ENCODE data around the gene ZCCHC14.

Gene ZCCHC14

DNA sequence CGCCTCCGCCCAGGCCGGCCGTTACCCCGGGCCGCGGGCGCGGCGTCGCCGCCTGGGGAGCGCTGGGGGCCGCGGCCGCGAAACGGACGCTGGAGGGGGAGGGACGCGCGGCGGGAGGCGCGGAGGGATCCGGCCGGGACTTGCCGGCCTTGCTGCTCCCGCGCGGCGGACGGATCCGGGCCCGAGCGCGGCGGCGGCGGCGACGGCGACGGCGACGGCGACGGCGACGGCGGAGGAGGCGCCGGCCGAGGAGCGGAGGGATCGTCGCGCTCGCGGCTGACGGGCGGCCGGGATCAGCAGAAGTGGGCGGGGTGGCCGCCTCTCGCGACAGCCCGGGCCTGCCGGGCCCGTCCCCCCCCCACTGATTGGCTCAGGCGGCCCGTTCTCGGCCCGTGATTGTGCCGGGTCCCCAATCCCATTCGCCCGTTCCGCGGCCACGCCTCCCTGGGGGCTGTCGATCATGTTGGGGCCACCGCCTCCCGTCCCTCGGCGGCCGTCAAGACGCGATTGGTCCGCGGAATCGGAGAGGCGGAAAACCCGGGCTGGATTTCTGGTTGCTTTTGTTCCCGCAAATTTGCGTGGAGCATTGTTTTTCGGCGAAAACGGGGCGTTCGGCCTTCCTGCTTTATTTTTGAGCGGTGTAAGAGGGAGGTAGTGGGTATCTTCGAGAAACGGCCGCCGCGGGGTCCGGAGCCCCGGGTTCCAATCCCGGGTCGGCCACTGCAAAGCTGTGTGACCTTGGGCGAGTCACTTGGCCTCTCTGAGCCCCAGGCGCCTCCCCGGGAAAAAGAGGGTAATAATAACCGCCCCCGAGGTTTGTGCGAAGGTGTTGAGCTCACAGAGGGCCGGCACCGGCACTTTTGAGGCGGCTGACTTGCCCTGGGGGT lies at the start of gene ZCCHC14:
TSS of gene ZCCHC14 (minus strand) at position 304 of the 887 bp plus-strand sequence. CDS start 786 bp downstream, outside the sequence.
- peak; percentile 98 for DNase-seq (ENCODE audit: low read depth)

DNA sequence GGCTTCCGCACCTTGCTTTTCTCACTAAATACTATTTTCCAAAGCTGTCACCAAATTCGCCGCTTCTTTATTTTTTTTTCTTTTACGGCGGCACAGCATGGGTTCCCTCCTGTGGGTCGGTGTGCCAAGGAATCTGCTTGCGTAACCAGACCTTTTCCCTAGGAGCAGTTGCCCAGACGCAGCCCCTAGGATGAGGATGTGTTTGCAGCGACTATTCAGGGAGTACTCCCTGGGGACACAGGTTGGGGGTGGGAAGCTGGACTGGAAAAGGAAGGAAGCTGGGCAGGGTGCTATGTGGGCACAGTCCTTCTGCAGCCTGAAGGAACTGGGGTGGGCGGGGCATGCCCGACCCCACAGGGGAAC lies 49.0 kb upstream of the ZCCHC14 start:
- no peak for DNase-seq (ENCODE audit: low read depth)

DNA sequence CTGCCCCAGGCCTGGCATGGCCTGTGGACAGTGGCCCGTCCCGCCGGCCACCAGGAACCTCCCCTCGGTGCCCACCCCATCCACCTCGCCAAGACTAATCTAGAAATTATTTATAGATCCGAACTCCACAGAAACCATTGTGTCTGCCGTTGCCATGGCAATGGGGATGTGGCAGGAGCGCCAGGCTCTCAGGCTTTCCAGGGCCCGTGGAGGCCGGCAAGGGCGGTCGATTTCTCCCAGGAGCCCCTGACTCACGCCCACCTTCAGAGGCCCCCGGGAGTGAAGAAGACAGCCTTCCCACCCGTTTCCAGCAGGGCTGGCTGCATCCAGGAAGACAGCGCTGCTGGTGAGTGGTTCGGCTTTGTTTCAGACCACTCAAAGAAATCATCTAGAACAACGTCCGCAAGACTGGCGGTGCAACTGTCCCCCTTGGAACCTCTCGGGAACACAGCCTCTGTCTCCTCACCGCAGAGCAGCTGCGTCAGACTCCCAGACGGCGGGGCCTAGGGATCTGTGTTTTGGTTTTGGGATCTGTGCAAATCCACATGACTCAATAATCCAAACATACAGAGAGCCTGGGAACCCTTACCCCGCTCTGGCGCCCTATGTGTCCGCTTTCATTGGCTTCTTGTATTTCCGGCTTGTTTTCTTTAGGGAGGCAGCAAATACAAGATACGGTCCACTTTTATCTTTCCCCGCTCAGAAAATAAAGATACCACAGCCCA lies 48.5 kb upstream of the ZCCHC14 start:
- no peak for DNase-seq (ENCODE audit: low read depth)

- DNase-seq (ENCODE audit: low read depth): no peak
Measured at GRCh38 chr16:87540897-87541146, 48.0 kb upstream of the ZCCHC14 start.

DNA sequence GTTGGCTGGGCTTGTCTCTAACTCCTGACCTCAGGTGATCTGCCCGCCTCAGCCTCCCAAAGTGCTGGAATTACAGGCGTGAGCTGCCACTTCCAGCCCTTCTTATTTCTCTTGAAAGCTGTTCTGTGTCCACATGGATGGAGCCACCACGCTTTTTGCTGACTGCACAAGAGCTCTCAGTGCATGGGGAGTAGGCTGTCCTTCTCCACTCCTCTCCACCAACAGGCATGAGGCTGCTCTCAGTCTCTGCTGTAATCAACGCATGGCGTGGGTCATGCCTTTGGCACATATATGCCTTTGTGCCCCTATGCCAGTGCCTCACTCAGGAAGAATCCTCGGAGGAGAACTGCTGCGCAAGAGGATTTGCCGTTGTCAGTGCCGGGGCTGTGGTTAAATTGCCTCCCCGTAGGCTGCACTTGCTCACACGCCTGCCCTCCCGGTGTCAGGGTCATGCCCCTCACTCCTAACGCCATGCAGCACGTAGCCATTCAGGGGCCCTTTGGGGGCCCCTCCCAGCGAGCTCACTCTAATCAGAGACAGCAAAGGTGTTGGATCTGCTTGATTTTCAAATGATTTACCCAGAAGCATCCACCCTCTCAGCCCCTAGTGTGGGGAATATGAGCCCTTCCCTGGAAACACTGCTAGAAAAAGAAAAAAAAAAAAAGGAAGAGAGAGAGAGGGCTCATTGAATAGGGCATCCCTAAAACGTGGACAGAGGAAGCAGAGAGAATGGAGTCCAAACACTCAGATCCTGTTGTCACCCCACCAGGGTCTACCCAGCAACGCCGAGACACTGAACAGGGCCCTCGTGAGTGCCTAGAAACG lies 47.5 kb upstream of the ZCCHC14 start:
- DNase-seq (ENCODE audit: low read depth): no peak

GRCh38 chr16:87539113-87539512 lies 46.3 kb upstream of the ZCCHC14 start:
- no peak for DNase-seq (ENCODE audit: low read depth)

DNA sequence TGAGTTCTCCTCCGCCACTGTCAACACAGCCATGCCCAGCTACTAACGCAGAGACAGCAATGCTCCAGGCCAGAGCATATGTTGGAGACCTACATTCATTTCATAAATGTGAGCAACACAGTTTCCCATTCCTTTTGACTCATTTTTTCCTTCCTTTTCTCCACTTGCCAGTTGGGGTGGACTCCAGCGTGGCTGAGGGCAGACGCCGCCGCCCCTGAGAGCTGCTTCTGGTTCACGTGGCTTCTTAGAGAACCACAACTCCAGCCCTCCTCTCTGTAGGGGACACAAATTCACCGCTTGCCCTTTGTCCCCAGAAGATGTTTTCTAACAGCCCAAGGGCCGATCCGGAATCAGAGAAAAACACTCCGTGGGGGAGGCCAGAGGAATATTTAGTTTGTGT lies 45.8 kb upstream of the ZCCHC14 start:
- no peak for DNase-seq (ENCODE audit: low read depth)

- DNase-seq (ENCODE audit: low read depth): no peak
Measured at GRCh38 chr16:87538160-87538559, 45.3 kb upstream of the ZCCHC14 start.

DNA sequence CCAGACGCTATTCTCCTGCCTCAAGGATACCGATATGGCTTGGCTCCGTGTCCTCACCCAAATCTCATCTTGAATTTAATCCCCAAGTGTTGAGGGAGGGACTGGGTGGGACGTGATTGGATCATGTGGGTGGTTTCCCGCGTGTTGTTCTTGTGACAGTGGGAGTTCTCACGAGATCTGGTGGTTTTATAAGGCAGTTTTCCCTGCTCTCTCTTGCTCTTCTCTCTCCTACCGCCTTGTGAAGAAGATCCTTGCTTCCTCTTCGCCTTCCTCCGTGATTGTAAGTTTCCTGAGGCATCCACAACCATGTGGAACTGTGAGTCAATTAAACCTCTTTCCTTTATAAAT lies 43.9 kb upstream of the ZCCHC14 start:
- no peak for DNase-seq (ENCODE audit: low read depth)

DNA sequence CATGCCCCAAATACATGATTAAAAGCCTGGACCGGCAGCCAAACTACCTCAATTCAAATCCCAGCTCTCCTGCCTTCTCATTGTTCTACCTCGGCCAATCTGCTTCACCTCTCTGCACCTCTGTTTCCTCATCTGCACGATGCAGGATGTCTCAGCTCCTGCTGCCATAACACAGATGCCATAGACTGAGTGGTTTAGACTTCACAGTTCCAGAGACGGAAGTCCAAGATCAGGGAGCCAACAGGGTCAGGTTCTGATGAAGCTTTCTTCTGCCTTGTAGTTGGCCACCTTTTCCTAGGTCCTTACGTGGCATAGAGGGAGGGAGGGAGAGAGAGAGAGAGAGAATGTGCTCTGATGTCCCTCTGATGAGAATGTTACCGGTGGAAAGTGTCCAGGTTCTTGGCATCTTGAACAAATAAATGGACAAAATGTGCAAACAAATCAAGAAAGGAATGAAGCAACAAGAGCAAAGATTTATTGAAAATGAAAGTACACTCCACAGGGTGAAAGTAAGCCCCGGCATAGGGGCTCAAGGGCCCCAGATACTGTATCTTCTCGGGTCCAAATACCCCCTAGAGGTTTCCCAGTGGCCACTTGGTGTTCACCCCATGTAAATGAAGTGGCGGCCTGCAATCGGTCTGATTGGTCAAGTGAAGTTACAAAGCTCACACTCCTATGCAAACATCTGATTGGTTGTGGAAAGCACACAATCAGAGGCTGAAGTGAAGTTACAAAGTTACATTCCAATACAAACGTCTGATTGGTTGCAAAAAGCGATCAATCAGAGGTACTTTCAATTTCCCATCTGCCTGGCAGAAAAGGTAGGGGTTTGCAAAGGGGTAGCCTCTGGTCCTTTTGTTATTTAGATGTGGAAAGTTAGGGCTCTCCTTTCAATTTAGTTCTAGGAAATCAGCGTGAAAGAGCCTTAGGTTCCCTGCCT lies 43.3 kb upstream of the ZCCHC14 start:
- no peak for DNase-seq (ENCODE audit: low read depth)

DNA sequence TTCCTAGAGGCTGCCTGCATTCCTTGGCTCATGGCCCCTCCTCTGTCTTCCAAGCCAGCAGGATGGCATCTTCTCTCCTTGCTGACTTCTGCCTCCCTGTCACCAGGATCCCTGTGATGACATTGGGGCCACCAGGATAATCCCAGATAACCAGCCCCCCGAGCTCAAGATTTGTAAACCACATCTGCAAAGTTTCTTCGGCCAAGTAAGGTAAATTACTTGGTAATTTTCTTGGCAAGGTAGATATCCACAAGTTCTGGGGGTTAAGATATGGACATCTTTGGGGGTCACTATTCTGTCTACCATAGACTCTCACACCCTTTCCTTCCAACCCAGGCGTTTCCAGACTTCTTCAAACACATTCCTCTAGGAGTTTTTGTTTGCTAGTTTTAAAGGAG lies 42.6 kb upstream of the ZCCHC14 start:
- DNase-seq (ENCODE audit: low read depth): no peak

DNA sequence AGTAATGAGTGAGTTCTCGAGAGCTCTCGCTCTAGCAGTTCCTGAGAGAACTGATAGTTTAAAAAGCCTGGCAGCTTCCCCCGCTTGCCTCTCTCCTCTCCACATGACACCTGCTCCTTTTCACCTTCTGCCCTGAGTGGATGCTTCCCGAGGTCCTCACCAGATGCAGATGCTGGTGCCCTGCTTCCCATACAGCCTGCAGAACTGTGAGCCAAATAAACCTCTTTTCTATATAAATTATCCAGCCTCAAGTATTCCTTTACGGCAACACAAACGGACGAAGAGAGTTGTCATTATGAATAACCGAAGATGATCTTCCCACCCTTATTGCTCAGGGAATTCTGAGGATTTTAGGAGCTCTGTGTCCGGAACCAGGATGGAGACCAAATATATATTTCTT lies 41.9 kb upstream of the ZCCHC14 start:
- DNase-seq (ENCODE audit: low read depth): no peak

DNA sequence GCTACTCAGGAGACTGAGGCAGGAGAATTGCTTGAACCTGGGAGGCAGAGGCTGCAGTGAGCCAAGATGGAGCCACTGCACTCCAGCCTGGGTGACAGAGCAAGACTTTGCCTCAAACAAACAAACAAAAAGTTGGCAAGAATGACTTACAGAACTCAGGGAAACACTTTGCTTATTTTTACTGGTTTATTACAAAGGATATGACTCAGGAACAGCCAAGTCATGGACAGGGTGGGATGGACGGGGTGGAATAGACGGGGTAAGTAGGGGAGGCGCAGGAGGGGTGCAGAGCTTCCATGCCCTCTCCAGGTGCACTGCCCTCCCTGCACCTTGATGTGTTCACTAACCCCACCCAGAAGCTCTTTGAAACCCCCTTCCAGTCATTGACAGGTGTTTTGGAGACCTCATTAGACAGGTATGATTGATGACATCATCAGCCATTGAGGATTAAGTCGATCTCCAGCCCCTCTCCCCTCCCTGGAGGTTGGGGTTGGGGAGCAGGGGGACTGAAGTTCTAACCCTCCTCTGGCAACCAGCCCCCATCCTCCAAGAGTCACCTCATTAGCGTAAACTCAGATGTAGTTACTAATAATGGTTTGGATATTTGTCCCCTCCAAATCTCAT lies 41.3 kb upstream of the ZCCHC14 start:
- DNase-seq (ENCODE audit: low read depth): no peak

DNA sequence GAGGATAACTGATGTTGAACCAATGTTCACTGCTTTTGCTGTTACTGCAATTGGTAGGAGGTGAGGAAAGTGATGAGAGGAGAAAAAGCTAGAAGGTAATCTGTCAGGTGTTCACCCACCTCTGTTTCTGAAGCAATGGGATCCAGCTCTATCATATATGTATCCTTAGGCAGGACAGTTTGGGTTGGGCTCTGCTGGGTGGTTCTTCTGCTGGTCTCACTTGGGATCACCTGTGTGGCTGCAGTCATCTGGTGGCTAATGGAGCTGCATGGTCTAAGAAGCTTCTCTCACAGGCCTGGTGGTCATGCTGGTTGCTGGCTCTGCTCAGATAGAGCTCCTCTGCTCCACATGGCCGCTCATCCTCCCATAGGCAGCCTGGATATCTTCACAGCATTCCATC lies 40.2 kb upstream of the ZCCHC14 start:
- no peak for DNase-seq (ENCODE audit: low read depth)

GRCh38 chr16:87531418-87531817 lies 38.6 kb upstream of the ZCCHC14 start:
- DNase-seq (ENCODE audit: low read depth): no peak

DNA sequence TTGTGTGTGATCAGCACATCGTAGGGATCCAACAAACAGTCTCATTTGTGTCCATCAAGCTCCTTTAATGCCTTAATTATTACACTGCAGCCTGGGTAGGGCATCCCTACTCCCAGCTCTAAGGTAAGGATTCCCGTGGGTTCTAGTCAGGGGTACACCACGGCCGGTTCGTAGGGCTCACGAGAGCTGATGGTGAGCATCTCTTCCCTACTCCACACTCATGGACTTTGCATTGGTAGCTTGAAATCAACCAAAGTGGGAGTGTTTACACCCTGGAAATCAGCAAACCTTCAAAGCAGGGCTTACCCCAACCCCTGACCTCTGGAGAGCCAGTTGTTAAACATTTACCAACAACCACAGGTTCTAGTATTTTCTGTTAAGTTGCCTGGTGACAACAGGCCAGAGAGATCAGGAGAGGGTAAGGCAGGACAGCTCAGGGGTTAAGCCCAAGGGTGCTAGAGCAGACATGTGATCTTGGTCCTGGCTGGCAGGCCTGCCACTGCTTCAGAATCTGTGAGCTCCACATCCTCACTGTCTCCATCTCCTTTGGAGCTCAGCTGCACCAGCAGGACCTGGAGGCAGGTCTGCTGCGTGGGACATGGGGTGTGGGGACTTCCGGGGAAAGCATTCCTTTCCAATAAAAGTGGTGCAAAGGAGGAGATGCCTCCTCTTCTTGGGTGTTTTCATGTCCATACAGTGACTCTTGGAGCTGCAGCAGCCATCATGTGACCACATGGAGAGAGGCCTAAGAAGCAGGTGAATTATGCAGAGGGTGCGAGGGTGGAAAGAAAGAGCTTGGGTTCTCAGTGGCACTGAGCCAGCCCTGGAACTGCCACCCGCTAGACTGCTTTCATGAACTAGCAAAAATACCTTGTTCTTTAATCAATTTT lies 36.1 kb upstream of the ZCCHC14 start:
- no peak for DNase-seq (ENCODE audit: low read depth)

- no peak for DNase-seq (ENCODE audit: low read depth)
Measured at GRCh38 chr16:87527055-87527724, 34.4 kb upstream of the ZCCHC14 start.

DNA sequence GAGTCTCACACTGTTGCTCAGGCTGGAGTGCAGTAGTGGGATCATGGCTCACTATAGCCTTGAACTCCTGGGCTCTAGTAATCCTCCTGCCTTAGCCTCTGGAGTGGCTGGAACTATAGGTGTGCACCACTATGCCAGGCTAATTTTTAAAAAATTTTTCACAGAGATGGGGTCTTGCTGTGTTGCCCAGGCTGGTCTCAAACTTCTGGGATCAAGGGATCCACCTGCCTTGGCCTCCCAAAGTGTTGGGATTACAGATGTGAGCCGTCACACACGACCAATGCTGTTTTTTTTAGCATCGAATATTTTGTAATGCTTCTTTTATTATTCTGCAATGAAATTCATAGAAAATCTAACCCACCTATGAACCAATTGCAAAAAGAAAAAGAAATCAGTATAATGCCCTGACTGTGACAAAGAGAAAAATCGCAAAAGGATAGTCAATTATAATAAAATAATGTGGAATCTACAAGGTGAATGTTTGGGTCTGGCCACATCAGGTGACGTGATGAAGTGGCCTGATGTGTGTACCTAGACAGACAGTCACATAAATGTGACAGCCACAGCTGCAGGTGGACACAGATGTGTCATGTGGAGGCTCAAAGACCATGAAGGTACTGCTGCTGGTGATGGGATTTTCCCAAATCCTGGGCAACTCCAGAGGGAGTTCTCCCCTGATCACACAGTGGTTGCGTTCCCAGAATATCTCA lies 33.6 kb upstream of the ZCCHC14 start:
- DNase-seq (ENCODE audit: low read depth): no peak

- DNase-seq (ENCODE audit: low read depth): no peak
Measured at GRCh38 chr16:87525352-87525751, 32.5 kb upstream of the ZCCHC14 start.
